Astrocyte (in vitro differentiated cells and primary cell): ENCODE data around the gene DNPEP. TPM values are rescaled to one million over a fixed set of nuclear protein-coding genes. Genes with fewer than 3 reads are reported as not detected.

ENCODE experiments used
- DNase-seq: peaks from one replicate; pipeline ENCODE4 v3.0.0-alpha.2; 2010; ENCODE audit warnings: low read depth
- FAIRE-seq: peaks from 2 replicates; lab custom pipeline; 2011; peaks lifted over from hg19 to GRCh38; lab: Jason Lieb, UNC
- H2AFZ ChIP-seq: 2 replicates; pipeline ENCODE4 v1.6.0; 2012; ENCODE audit warnings: low read depth, low read length, inconsistent platforms
- H3K27ac ChIP-seq: 2 replicates; pipeline ENCODE4 v1.5.1; 2011; ENCODE audit warnings: low read depth, low read length, inconsistent platforms
- H3K27me3 ChIP-seq: 2 replicates; pipeline ENCODE4 v1.6.0; 2011; ENCODE audit warnings: low read length, inconsistent platforms; ENCODE audit not compliant: insufficient read depth
- H3K36me3 ChIP-seq: 2 replicates; pipeline ENCODE4 v1.5.1; 2011; ENCODE audit warnings: low read length, inconsistent platforms; ENCODE audit not compliant: insufficient read depth
- H3K4me1 ChIP-seq: 2 replicates; pipeline ENCODE4 v1.5.1; 2011; ENCODE audit warnings: low read length, inconsistent platforms; ENCODE audit not compliant: insufficient read depth
- H3K4me2 ChIP-seq: 2 replicates; pipeline ENCODE4 v1.6.0; 2012; ENCODE audit warnings: low read length, inconsistent platforms
- H3K4me3 ChIP-seq: 2 replicates; pipeline ENCODE4 v1.5.1; 2011; ENCODE audit warnings: low read depth, mild to moderate bottlenecking, low read length, inconsistent platforms; ENCODE audit not compliant: insufficient read depth
- H3K79me2 ChIP-seq: 2 replicates; pipeline ENCODE4 v1.6.0; 2012; ENCODE audit warnings: mild to moderate bottlenecking, low read length, inconsistent platforms; ENCODE audit not compliant: insufficient read depth
- H3K9ac ChIP-seq: 2 replicates; pipeline ENCODE4 v1.6.0; 2012; ENCODE audit warnings: mild to moderate bottlenecking, low read length, inconsistent platforms
- H3K9me3 ChIP-seq: 2 replicates; pipeline ENCODE4 v1.5.1; 2012; ENCODE audit warnings: low read depth, mild to moderate bottlenecking, low read length, inconsistent platforms; ENCODE audit not compliant: insufficient read depth
- H4K20me1 ChIP-seq: 2 replicates; pipeline ENCODE4 v1.6.0; 2012; ENCODE audit warnings: low read length, inconsistent platforms; ENCODE audit not compliant: insufficient read depth
- H3K27ac Mint-ChIP-seq: one replicate; pipeline ENCODE4 v1.8.0; 2021; ENCODE audit warnings: mild to moderate bottlenecking, mixed read lengths; ENCODE audit not compliant: unreplicated experiment
- H3K27me3 Mint-ChIP-seq: one replicate; pipeline ENCODE4 v1.8.0; 2021; ENCODE audit warnings: low read depth, mixed read lengths; ENCODE audit not compliant: unreplicated experiment
- H3K36me3 Mint-ChIP-seq: one replicate; pipeline ENCODE4 v1.8.0; 2021; ENCODE audit warnings: low read depth, mixed read lengths; ENCODE audit not compliant: unreplicated experiment
- H3K4me1 Mint-ChIP-seq: one replicate; pipeline ENCODE4 v1.8.0; 2021; ENCODE audit warnings: low read depth, mixed read lengths; ENCODE audit not compliant: unreplicated experiment
- H3K4me3 Mint-ChIP-seq: one replicate; pipeline ENCODE4 v1.8.0; 2021; ENCODE audit warnings: mild to moderate bottlenecking, moderate library complexity, mixed read lengths; ENCODE audit not compliant: unreplicated experiment
- H3K9me3 Mint-ChIP-seq: one replicate; pipeline ENCODE4 v1.8.0; 2021; ENCODE audit warnings: mild to moderate bottlenecking, mixed read lengths; ENCODE audit not compliant: unreplicated experiment
- EZH2 ChIP-seq: IDR thresholded peaks from 2 replicates; pipeline ENCODE4 v1.6.1; 2012; ENCODE audit warnings: mild to moderate bottlenecking, low read length, inconsistent platforms; ENCODE audit not compliant: insufficient read depth
- total RNA-seq: library from RNA; stranded (reverse); gene quantifications from 2 replicates; pipeline ENCODE4 v1.2.1, GENCODE V29; 2021
- TF ChIP-seq, protein P1 (sequence below): IDR thresholded peaks from 2 replicates; pipeline ENCODE4 v1.5.1; 2011; ENCODE audit warnings: low read depth, mild to moderate bottlenecking, inconsistent platforms, low read length, moderate library complexity; ENCODE audit not compliant: insufficient read depth

Gene DNPEP
- total RNA-seq, 1 donor from 2014 or later: 53.9 TPM

DNA sequence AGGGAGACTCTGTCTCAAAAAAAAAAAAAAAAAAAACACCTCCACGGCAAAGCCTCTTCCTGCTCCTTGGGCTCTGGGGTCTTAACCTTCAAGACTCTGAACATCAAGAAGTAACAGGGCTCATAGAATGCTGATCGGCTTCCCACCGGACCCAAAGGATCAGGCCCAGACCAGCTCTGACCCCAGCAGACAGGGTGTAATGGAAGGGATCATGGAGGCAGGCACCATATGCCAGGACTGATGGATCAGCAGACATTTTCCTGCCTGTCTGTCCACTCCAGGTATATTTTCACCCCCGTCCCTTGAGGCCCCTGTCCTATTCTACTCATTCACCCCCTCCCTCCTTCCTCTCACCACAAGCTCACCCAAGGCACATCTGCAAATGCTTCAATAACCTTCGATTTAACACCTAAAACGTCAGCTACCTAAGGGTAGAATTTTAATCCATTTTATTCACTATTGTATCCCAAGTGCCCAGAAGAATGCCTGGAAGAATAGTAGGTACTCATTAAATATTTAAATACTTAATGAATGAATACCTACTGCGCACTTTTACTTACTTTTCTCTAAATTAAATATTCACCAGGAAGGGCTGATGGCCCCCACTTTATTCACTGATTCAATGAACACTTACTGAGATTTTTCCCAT, 42.4 kb upstream of the DNPEP start:
- H3K36me3 ChIP-seq: no peaks in the 10 kb centered on the region
- no peaks in the 10 kb centered on the region for H4K20me1 ChIP-seq
- no peak overlapping the region for H2AFZ ChIP-seq
- peaks cover 14% of the 10 kb centered on the region for H3K4me1 ChIP-seq
- DNase-seq: no peak
- no peak for FAIRE-seq
- peak overlapping the region; percentile 58 for H3K27ac Mint-ChIP-seq
- H3K4me1 Mint-ChIP-seq: peaks cover 20% of the 10 kb centered on the region
- H3K27me3 ChIP-seq: no peaks in the 10 kb centered on the region
- H3K9me3 ChIP-seq: no peaks in the 10 kb centered on the region
- H3K27ac ChIP-seq: no peak overlapping the region
- no peak overlapping the region for H3K4me2 ChIP-seq
- TF ChIP-seq, protein P1, sequence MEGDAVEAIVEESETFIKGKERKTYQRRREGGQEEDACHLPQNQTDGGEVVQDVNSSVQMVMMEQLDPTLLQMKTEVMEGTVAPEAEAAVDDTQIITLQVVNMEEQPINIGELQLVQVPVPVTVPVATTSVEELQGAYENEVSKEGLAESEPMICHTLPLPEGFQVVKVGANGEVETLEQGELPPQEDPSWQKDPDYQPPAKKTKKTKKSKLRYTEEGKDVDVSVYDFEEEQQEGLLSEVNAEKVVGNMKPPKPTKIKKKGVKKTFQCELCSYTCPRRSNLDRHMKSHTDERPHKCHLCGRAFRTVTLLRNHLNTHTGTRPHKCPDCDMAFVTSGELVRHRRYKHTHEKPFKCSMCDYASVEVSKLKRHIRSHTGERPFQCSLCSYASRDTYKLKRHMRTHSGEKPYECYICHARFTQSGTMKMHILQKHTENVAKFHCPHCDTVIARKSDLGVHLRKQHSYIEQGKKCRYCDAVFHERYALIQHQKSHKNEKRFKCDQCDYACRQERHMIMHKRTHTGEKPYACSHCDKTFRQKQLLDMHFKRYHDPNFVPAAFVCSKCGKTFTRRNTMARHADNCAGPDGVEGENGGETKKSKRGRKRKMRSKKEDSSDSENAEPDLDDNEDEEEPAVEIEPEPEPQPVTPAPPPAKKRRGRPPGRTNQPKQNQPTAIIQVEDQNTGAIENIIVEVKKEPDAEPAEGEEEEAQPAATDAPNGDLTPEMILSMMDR: no peak
- TF ChIP-seq EZH2: no peak
- H3K4me3 Mint-ChIP-seq: no peak overlapping the region
- no peak overlapping the region for H3K9ac ChIP-seq
- H3K36me3 Mint-ChIP-seq: peaks cover 2% of the 10 kb centered on the region
- no peaks in the 10 kb centered on the region for H3K79me2 ChIP-seq
- no peak overlapping the region for H3K4me3 ChIP-seq
- no peaks in the 10 kb centered on the region for H3K9me3 Mint-ChIP-seq
- H3K27me3 Mint-ChIP-seq: peaks cover 24% of the 10 kb centered on the region

GRCh38 chr2:219428469-219428868, 40.8 kb upstream of the DNPEP start:
- H3K4me3 Mint-ChIP-seq: no peak overlapping the region
- no peaks in the 10 kb centered on the region for H4K20me1 ChIP-seq
- DNase-seq (no peak), FAIRE-seq (no peak)
- H3K4me1 ChIP-seq: peaks cover 10% of the 10 kb centered on the region
- H3K27ac Mint-ChIP-seq: no peak overlapping the region
- no peak for TF ChIP-seq EZH2
- TF ChIP-seq, protein P1: no peak
- no peaks in the 10 kb centered on the region for H3K27me3 ChIP-seq
- no peak overlapping the region for H3K9ac ChIP-seq
- no peaks in the 10 kb centered on the region for H3K79me2 ChIP-seq
- H3K27me3 Mint-ChIP-seq: peaks cover 21% of the 10 kb centered on the region
- H3K27ac ChIP-seq: no peak overlapping the region
- H3K9me3 Mint-ChIP-seq: no peaks in the 10 kb centered on the region
- peaks cover 4% of the 10 kb centered on the region for H3K36me3 Mint-ChIP-seq
- no peak overlapping the region for H2AFZ ChIP-seq
- H3K4me3 ChIP-seq: no peak overlapping the region
- no peaks in the 10 kb centered on the region for H3K36me3 ChIP-seq
- H3K4me2 ChIP-seq: no peak overlapping the region
- no peaks in the 10 kb centered on the region for H3K9me3 ChIP-seq
- H3K4me1 Mint-ChIP-seq: peaks cover 16% of the 10 kb centered on the region

GRCh38 chr2:219426534-219427136, 38.9 kb upstream of the DNPEP start:
- Mint-ChIP-seq H3K27ac (no peak overlapping the region), H3K9me3 (no peaks in the 10 kb centered on the region), H3K36me3 (peaks cover 3% of the 10 kb centered on the region), H3K4me3 (no peak overlapping the region), H3K4me1 (peaks cover 16% of the 10 kb centered on the region), H3K27me3 (peaks cover 22% of the 10 kb centered on the region)
- Histone ChIP-seq H3K4me2 (no peak overlapping the region), H4K20me1 (no peaks in the 10 kb centered on the region), H3K79me2 (no peaks in the 10 kb centered on the region), H3K9ac (no peak overlapping the region), H3K27ac (no peak overlapping the region), H3K36me3 (no peaks in the 10 kb centered on the region), H3K4me1 (peaks cover 10% of the 10 kb centered on the region), H3K4me3 (no peak overlapping the region), H3K27me3 (no peaks in the 10 kb centered on the region), H2AFZ (no peak overlapping the region), H3K9me3 (no peaks in the 10 kb centered on the region)
- no peak for TF ChIP-seq EZH2
- TF ChIP-seq, protein P1: no peak
- no peak for DNase-seq
- no peak for FAIRE-seq
